ENCODE measurements around the gene ROBO3.

The ROBO3 gene

DNA sequence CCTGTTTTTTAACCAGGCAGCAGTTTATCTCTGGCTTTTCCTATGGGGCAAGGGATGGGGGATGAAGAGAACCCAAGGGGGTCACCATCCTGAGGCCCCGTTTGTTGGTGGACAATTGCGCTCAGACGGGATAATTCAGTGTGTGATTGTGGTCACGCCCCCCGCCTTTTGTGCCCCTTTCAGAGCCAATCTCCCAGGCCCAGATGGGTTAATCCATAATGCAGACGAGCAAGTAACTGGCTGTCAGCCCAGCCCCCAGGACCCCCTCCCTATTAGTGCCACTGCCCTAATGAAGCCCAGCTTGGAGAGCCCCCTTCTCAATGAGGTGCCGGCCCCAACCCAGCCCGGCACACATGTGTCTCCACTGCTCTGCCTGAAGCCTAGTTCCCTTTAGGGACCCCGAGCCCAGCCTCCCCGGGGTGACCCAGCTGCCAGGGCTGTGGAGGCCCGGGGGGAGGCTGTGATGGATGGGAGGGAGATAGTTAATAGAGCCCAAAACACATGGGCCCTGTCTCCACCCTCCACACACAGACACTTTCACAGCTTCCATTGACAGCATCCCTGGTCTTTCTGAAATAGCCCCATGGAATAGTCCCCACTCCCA, 19.1 kb upstream of the ROBO3 start:
- peaks cover 100% of the 10 kb centered on the region for H3K27me3 ChIP-seq

DNA sequence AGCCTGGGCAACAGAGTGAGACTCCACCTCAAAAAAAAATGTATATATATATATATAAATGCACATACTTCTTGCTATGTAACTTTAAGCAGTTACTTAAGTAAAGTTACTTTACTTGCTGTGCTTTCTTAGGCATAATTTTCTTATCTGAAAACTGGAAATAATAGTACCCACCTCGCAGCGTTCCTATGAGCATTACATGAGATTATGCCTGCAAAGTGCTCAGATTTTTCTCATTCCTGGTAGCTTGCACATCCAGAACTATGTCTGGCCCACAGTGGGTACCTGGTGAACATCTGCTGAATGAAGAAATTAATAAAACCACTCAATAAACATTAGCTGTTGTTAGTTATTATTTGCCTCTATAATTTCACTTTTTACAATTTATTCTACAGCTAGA, 6.1 kb upstream of the ROBO3 start:
- no peak overlapping the region for H3K4me3 ChIP-seq (ENCODE audit: low read depth in 1 of 2, low read length in 1 of 2)
- H3K4me1 ChIP-seq (ENCODE audit: control insufficient read depth in 1 of 2, insufficient read depth in 1 of 2, low read depth in 1 of 2, low read length in 1 of 2), result no peaks in the 10 kb centered on the region
- H3K9me3 ChIP-seq, result no peaks in the 10 kb centered on the region
- H3K36me3 ChIP-seq, result no peaks in the 10 kb centered on the region
- H3K27ac ChIP-seq, result no peak overlapping the region
- peaks cover 96% of the 10 kb centered on the region for H3K27me3 ChIP-seq
- TF ChIP-seq, protein P1, sequence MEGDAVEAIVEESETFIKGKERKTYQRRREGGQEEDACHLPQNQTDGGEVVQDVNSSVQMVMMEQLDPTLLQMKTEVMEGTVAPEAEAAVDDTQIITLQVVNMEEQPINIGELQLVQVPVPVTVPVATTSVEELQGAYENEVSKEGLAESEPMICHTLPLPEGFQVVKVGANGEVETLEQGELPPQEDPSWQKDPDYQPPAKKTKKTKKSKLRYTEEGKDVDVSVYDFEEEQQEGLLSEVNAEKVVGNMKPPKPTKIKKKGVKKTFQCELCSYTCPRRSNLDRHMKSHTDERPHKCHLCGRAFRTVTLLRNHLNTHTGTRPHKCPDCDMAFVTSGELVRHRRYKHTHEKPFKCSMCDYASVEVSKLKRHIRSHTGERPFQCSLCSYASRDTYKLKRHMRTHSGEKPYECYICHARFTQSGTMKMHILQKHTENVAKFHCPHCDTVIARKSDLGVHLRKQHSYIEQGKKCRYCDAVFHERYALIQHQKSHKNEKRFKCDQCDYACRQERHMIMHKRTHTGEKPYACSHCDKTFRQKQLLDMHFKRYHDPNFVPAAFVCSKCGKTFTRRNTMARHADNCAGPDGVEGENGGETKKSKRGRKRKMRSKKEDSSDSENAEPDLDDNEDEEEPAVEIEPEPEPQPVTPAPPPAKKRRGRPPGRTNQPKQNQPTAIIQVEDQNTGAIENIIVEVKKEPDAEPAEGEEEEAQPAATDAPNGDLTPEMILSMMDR (IDR thresholded peaks at IDR 0.05), result no peak

More for the DNA sequence above, 19.1 kb upstream of the ROBO3 start:
- Histone ChIP-seq H3K4me3 (ENCODE audit: low read depth in 1 of 2, low read length in 1 of 2) (no peak overlapping the region), H3K9me3 (no peaks in the 10 kb centered on the region), H3K27ac (no peak overlapping the region), H3K4me1 (ENCODE audit: control insufficient read depth in 1 of 2, insufficient read depth in 1 of 2, low read depth in 1 of 2, low read length in 1 of 2) (no peaks in the 10 kb centered on the region), H3K36me3 (no peaks in the 10 kb centered on the region)
- TF ChIP-seq, protein P1 (IDR thresholded peaks at IDR 0.05), result no peak

DNA sequence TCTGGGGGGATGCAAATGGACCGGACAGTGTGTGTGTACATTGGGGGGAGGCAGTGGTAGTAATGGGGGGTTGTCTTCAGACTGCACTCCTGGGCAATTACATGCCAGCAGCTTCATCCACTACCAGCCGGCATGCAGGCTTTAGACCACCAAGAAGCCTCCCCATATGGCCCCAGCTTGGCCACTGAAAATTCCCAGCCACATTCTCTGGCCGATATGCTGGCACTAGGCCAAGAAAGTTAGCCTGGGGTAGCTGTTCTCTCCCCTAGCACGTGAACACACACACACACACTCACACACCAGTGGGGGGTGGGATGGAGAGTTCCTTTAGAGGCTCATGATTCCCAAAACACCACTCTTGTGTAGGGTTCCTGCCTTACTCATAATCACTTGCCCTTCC, 3.6 kb upstream of the ROBO3 start:
- Histone ChIP-seq H3K27ac (no peak overlapping the region), H3K4me3 (ENCODE audit: low read depth in 1 of 2, low read length in 1 of 2) (no peak overlapping the region), H3K36me3 (no peaks in the 10 kb centered on the region), H3K9me3 (no peaks in the 10 kb centered on the region), H3K27me3 (peaks cover 97% of the 10 kb centered on the region), H3K4me1 (ENCODE audit: control insufficient read depth in 1 of 2, insufficient read depth in 1 of 2, low read depth in 1 of 2, low read length in 1 of 2) (peaks cover 0 to 7% of the 10 kb centered on the region in 2 experiments)
- TF ChIP-seq, protein P1 (IDR thresholded peaks at IDR 0.05), result no peak

DNA sequence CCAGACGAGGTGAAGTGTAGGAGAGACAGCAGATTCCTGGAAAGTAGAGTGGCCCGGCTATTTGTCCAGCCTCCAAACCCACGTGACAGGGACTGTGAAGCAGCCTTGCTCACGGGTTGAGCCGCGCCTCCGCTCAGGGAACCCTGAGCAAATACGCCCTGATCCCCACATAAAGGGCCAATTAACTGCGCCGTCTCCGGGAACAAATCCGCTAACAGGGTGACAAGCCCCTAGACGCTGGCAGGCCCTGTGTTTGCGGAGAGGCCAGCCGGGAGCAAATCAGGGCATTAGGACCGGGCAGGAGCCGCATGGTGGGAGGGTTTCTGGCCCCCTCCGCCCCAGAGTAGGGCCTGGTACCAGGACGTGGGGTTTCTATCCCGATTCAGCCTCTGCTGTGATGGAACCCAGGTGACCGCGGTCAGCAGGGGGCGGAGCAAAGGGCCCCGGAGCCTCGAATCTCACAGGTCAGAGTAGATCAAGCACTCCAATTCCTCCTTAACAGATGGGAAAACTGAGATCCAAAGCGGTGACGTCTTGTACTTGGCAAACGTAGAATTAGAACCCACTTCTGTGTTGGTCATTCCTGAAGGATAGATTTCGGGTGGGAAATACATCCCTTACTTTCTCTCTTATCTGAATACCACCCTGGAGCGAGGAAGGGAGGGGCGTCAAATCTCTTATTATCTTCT, 2.0 kb upstream of the ROBO3 start:
- Histone ChIP-seq H3K4me1 (ENCODE audit: control insufficient read depth in 1 of 2, insufficient read depth in 1 of 2, low read depth in 1 of 2, low read length in 1 of 2) (peaks cover 0 to 7% of the 10 kb centered on the region in 2 experiments), H3K27ac (no peak overlapping the region), H3K27me3 (peaks cover 100% of the 10 kb centered on the region), H3K36me3 (no peaks in the 10 kb centered on the region), H3K4me3 (ENCODE audit: low read depth in 1 of 2, low read length in 1 of 2) (no peak overlapping the region), H3K9me3 (no peaks in the 10 kb centered on the region)
- TF ChIP-seq, protein P1 (IDR thresholded peaks at IDR 0.05), result no peak

DNA sequence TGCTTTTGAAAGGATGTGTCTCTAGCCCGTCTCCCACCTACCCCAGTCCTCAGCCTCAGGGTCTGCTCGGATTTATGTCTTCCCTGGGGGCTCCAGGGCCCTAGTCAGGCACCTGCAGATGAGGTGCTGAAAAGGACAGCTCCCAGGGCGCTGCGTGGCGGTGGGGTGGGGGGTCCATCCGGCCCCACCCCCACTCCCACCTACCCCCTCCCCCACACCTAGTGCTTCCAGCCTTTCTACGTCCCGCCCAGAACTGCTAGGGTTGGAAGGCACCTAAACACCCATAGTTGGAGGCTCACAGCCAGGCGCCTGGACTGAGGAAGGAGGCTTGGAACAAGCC, 1.4 kb upstream of the ROBO3 start:
- TF ChIP-seq, protein P1 (IDR thresholded peaks at IDR 0.05), result no peak
- no peak overlapping the region for H3K27ac ChIP-seq
- no peak overlapping the region for H3K4me3 ChIP-seq (ENCODE audit: low read depth in 1 of 2, low read length in 1 of 2)
- peaks cover 100% of the 10 kb centered on the region for H3K27me3 ChIP-seq
- H3K36me3 ChIP-seq, result no peaks in the 10 kb centered on the region
- H3K9me3 ChIP-seq, result no peaks in the 10 kb centered on the region
- peaks cover 0 to 7% of the 10 kb centered on the region in 2 experiments for H3K4me1 ChIP-seq (ENCODE audit: control insufficient read depth in 1 of 2, insufficient read depth in 1 of 2, low read depth in 1 of 2, low read length in 1 of 2)
